Nephron (organoid): Measurements from ENCODE around the gene GAMT.

Source experiments
- H3K27ac Mint-ChIP-seq, 3 experiments: 2 replicates each; pipeline ENCODE4 v1.8.0; 2020; ENCODE audit warnings: mixed read lengths in 3 of 3, mild to moderate bottlenecking in 2 of 3, moderate library complexity in 1 of 3
- H3K27me3 Mint-ChIP-seq: 2 replicates; pipeline ENCODE4 v1.8.0; 2021; ENCODE audit warnings: low read depth, mild to moderate bottlenecking, moderate library complexity, mixed read lengths
- H3K36me3 Mint-ChIP-seq: 2 replicates; pipeline ENCODE4 v1.8.0; 2020; ENCODE audit warnings: low read depth, mixed read lengths
- H3K4me1 Mint-ChIP-seq: 2 replicates; pipeline ENCODE4 v1.8.0; 2020; ENCODE audit warnings: mixed read lengths
- H3K4me3 Mint-ChIP-seq, 3 experiments: 2 replicates each; pipeline ENCODE4 v1.8.0; 2020; ENCODE audit warnings: mild to moderate bottlenecking in 3 of 3, mixed read lengths in 3 of 3, moderate library complexity in 2 of 3
- H3K9me3 Mint-ChIP-seq: 2 replicates; pipeline ENCODE4 v1.8.0; 2020; ENCODE audit warnings: mixed read lengths
- CTCF ChIP-seq, 3 experiments: fragments of 200-600 bp; sonication (generic); IDR thresholded peaks; one replicate each; pipeline ENCODE4 v1.5.0; 2021; ENCODE audit warnings: antibody characterized with exemption in 3 of 3; ENCODE audit not compliant: unreplicated experiment in 3 of 3

GAMT gene

GRCh38 chr19:1369214-1369805 lies 32.0 kb downstream of the GAMT start:
- Mint-ChIP-seq H3K4me3 (no peak overlapping the region), H3K9me3 (no peaks in the 10 kb centered on the region), H3K4me1 (peaks cover 4% of the 10 kb centered on the region), H3K27me3 (no peaks in the 10 kb centered on the region), H3K27ac (no peak overlapping the region), H3K36me3 (peaks cover 51% of the 10 kb centered on the region)
- TF ChIP-seq CTCF (IDR thresholded peaks at IDR 0.05; ENCODE audit: unreplicated experiment in 3 of 3), result no peak

GRCh38 chr19:1366899-1367870 lies 34.2 kb downstream of the GAMT start:
- peaks cover 12% of the 10 kb centered on the region for H3K4me1 Mint-ChIP-seq
- TF ChIP-seq CTCF (IDR thresholded peaks at IDR 0.05; ENCODE audit: unreplicated experiment in 3 of 3), result no peak
- no peaks in the 10 kb centered on the region for H3K9me3 Mint-ChIP-seq
- H3K27ac Mint-ChIP-seq, result peak overlapping the region in 1 of 3 experiments; percentile 18
- no peaks in the 10 kb centered on the region for H3K27me3 Mint-ChIP-seq
- peaks cover 58% of the 10 kb centered on the region for H3K36me3 Mint-ChIP-seq
- H3K4me3 Mint-ChIP-seq, result no peak overlapping the region

DNA sequence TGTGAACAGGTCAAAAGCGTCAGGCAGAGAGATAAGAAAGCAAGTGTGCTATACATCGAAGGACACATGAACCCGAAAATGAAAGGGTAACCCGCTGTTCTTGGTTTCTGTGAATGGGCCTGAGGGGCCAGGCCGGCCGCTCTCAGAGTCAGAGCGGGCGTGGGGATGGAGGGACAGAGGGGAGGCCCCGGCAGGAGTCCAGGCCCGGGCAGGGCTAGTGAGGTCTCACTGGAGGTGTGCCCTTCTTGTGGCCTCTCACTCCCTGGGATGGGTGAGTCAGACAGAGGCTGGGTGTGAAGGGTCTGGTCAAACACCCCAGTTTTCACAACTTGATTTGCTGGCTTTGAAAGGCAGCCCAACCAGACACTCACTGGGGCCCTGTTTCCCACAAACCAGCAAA lies 35.0 kb downstream of the GAMT start:
- H3K4me3 Mint-ChIP-seq, result no peak overlapping the region
- H3K36me3 Mint-ChIP-seq, result peaks cover 64% of the 10 kb centered on the region
- no peaks in the 10 kb centered on the region for H3K27me3 Mint-ChIP-seq
- TF ChIP-seq CTCF (IDR thresholded peaks at IDR 0.05; ENCODE audit: unreplicated experiment in 3 of 3), result no peak
- H3K4me1 Mint-ChIP-seq, result peaks cover 21% of the 10 kb centered on the region
- no peak overlapping the region for H3K27ac Mint-ChIP-seq
- no peaks in the 10 kb centered on the region for H3K9me3 Mint-ChIP-seq

DNA sequence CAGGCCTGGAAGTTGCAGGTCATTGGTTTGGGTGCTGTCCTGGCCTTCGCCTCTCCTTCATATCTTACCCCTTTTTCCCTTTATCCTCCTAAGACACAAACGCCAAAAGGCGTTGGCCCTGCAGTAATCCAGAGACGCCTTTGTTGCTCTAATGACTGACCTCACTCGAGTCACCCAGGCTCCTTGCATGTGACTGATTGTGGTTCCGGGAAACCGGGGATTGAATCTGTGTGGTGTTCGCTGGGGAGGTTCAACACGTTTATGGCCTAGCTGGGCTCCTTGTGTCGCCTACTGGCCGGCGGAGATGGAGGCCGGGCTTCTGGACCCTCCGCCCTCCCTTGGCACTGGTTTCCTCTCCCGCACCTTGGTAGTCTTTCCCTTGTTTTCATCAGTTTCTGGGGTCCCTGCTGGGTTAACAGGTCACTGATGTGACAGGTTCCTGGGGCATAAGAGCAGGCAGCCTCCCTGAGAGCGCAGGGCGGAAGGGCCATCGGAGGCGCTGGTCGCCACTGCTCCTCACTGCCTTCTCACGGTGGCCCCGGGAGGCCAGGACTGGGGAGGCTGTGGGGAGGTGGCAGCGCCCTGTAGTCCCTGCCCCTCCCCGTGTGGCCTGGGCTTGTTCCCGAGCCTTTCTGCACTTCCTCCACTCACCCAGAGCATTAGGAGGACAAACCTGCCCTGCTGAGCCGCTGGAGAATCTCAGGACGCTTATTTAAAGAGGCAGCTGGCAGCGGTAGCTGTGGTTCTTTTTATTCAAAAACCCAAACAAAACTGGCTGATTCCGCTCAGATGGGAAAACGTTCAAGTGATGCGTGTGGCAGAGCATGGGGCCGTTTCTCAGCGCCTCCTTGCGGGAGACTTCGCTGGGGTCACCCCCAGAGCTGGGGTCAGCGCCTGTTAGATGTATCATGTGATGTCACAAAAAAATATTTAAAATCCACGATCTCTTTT lies 35.7 kb downstream of the GAMT start:
- TF ChIP-seq CTCF (IDR thresholded peaks at IDR 0.05; ENCODE audit: unreplicated experiment in 3 of 3), result no peak
- H3K9me3 Mint-ChIP-seq, result no peaks in the 10 kb centered on the region
- no peaks in the 10 kb centered on the region for H3K27me3 Mint-ChIP-seq
- H3K36me3 Mint-ChIP-seq, result peaks cover 69% of the 10 kb centered on the region
- H3K4me1 Mint-ChIP-seq, result peaks cover 28% of the 10 kb centered on the region
- H3K4me3 Mint-ChIP-seq, result no peak overlapping the region
- H3K27ac Mint-ChIP-seq, result no peak overlapping the region

DNA sequence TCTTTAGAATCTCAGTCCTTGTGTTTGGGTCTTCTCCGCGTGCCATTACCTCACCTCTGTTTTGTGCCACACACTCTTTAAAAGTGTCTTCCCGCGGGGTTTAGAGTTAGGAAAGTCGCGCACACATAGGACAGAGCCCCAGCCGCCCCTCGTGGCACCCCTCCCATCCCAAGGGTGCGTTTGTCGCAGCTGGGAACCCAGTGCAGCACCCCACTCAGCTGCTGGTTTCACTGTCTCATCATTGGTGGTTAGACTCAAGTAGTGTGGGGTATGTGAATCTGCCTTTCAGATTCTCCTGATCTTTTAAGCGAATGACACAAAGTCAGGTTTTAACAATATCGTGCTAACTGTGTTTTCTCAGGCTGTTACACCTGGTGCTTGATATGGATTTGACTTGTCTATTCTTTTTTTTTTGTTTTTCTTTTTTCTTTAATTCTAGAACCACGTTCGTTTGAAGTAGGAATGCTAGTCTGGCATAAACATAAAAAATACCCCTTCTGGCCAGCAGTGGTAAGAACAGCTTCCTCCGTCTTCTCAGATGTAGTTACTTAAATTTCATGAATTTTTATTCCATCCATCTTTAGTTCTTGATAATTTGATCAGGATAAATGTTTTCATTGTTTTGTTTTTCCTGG lies 37.2 kb downstream of the GAMT start:
- peak; percentile 36 to 47 (median 40) for TF ChIP-seq CTCF (IDR thresholded peaks at IDR 0.05; ENCODE audit: unreplicated experiment in 3 of 3)
- peaks cover 75% of the 10 kb centered on the region for H3K36me3 Mint-ChIP-seq
- peak overlapping the region in 2 of 3 experiments; percentile 74 to 88 for H3K27ac Mint-ChIP-seq
- H3K27me3 Mint-ChIP-seq, result no peaks in the 10 kb centered on the region
- H3K4me3 Mint-ChIP-seq, result peak overlapping the region in 2 of 3 experiments; percentile 26 to 41
- H3K9me3 Mint-ChIP-seq, result no peaks in the 10 kb centered on the region
- H3K4me1 Mint-ChIP-seq, result peaks cover 42% of the 10 kb centered on the region
